ENCODE data around the gene RNF14.

DNA sequence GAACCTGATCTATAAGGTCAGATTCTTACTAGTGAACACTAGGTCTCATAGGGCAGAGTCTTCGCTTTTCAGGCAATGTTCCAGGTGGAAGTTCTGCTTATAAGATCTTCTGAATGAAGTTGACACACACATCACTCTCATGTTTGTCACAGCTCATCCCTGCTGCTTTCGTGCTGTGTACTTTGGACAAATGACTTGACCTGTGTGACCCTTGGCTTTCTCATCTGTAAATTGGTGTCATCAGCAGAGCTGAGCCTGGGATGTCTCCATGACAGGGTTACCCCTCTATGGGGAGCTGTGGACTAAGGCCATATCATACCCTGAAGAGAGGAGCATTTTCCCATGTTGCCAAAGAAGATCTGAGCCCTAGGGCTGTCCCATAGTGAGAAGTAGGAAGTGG, 42.5 kb upstream of the RNF14 start:
- TF ChIP-seq POLR2AphosphoS5 (IDR thresholded peaks at IDR 0.05; ENCODE audit: low read depth, low read length) (no peak), TCF7L2 (IDR thresholded peaks at IDR 0.05; ENCODE audit: low read depth, low read length) (no peak), SIN3A (IDR thresholded peaks at IDR 0.05; ENCODE audit: borderline replicate concordance, insufficient read depth, low read depth, low read length) (no peak)
- TF ChIP-seq, protein P1, sequence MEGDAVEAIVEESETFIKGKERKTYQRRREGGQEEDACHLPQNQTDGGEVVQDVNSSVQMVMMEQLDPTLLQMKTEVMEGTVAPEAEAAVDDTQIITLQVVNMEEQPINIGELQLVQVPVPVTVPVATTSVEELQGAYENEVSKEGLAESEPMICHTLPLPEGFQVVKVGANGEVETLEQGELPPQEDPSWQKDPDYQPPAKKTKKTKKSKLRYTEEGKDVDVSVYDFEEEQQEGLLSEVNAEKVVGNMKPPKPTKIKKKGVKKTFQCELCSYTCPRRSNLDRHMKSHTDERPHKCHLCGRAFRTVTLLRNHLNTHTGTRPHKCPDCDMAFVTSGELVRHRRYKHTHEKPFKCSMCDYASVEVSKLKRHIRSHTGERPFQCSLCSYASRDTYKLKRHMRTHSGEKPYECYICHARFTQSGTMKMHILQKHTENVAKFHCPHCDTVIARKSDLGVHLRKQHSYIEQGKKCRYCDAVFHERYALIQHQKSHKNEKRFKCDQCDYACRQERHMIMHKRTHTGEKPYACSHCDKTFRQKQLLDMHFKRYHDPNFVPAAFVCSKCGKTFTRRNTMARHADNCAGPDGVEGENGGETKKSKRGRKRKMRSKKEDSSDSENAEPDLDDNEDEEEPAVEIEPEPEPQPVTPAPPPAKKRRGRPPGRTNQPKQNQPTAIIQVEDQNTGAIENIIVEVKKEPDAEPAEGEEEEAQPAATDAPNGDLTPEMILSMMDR (IDR thresholded peaks at IDR 0.05), result no peak
- TF ChIP-seq, protein P2, sequence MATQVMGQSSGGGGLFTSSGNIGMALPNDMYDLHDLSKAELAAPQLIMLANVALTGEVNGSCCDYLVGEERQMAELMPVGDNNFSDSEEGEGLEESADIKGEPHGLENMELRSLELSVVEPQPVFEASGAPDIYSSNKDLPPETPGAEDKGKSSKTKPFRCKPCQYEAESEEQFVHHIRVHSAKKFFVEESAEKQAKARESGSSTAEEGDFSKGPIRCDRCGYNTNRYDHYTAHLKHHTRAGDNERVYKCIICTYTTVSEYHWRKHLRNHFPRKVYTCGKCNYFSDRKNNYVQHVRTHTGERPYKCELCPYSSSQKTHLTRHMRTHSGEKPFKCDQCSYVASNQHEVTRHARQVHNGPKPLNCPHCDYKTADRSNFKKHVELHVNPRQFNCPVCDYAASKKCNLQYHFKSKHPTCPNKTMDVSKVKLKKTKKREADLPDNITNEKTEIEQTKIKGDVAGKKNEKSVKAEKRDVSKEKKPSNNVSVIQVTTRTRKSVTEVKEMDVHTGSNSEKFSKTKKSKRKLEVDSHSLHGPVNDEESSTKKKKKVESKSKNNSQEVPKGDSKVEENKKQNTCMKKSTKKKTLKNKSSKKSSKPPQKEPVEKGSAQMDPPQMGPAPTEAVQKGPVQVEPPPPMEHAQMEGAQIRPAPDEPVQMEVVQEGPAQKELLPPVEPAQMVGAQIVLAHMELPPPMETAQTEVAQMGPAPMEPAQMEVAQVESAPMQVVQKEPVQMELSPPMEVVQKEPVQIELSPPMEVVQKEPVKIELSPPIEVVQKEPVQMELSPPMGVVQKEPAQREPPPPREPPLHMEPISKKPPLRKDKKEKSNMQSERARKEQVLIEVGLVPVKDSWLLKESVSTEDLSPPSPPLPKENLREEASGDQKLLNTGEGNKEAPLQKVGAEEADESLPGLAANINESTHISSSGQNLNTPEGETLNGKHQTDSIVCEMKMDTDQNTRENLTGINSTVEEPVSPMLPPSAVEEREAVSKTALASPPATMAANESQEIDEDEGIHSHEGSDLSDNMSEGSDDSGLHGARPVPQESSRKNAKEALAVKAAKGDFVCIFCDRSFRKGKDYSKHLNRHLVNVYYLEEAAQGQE (IDR thresholded peaks at IDR 0.05; ENCODE audit: insufficient read depth in 1 of 2, low read depth in 2 of 2, low read length in 1 of 2), result no peak
